OCI-LY3 (cell line): ENCODE measurements around the gene MGAT5B.
A peak's percentile ranks its signal among the peaks of the same experiment; 100 is the strongest.

Experiments used
- H2AFZ ChIP-seq: fragments of 200-600, 300-600 bp; shearing (Covaris generic); 2 replicates; pipeline ENCODE4 v1.6.0; 2014; ENCODE audit warnings: antibody characterized with exemption, low read depth, low read length
- H3K27ac ChIP-seq: fragments of 200-600, 300-600 bp; sonication (generic); 2 replicates; pipeline ENCODE4 v1.5.1; 2014; ENCODE audit warnings: mild to moderate bottlenecking, low read length, moderate library complexity, mixed read lengths
- H3K27me3 ChIP-seq: fragments of 200-600, 300-600 bp; sonication (generic); 2 replicates; pipeline ENCODE4 v1.6.1; 2014; ENCODE audit warnings: low read depth, low read length, mixed read lengths
- H3K36me3 ChIP-seq: fragments of 200-600, 300-600 bp; sonication (generic); replicated peaks from 2 replicates; pipeline ENCODE3; 2014; ENCODE audit warnings: low read depth, low read length, mixed read lengths
- H3K4me1 ChIP-seq: fragments of 300-600, 200-600 bp; sonication (generic); 2 replicates; pipeline ENCODE4 v1.6.1; 2014; ENCODE audit warnings: low read length, mixed read lengths
- H3K4me2 ChIP-seq: fragments of 200-600, 300-600 bp; sonication (generic); 2 replicates; pipeline ENCODE4 v1.6.1; 2014; ENCODE audit warnings: low read length, mixed read lengths
- H3K4me3 ChIP-seq: fragments of 300-600, 200-600 bp; sonication (generic); 2 replicates; pipeline ENCODE4 v1.5.1; 2014; ENCODE audit warnings: antibody characterized with exemption, mild to moderate bottlenecking, low read length, moderate library complexity
- H3K79me2 ChIP-seq: fragments of 300-600, 200-600 bp; shearing (Covaris generic); 2 replicates; pipeline ENCODE4 v1.6.1; 2014; ENCODE audit warnings: mild to moderate bottlenecking, low read length, mixed read lengths
- H3K9ac ChIP-seq: fragments of 300-600, 200-600 bp; shearing (Covaris generic); 2 replicates; pipeline ENCODE4 v1.6.0; 2014; ENCODE audit warnings: mild to moderate bottlenecking, low read length, moderate library complexity
- H3K9me3 ChIP-seq: fragments of 200-600, 300-600 bp; shearing (Covaris generic); 2 replicates; pipeline ENCODE4 v1.6.1; 2014; ENCODE audit warnings: low read length, mixed read lengths; ENCODE audit not compliant: insufficient read depth
- H4K20me1 ChIP-seq: fragments of 200-600, 300-600 bp; sonication (generic); 2 replicates; pipeline ENCODE4 v1.6.1; 2016; ENCODE audit warnings: low read length, mixed read lengths; ENCODE audit not compliant: insufficient read depth
- CTCF ChIP-seq: fragments of 200-600, 300-600 bp; sonication (generic); IDR thresholded peaks from 2 replicates; pipeline ENCODE4 v1.5.1; 2014; ENCODE audit warnings: antibody characterized with exemption, low read length, low read depth
- EZH2phosphoT487 ChIP-seq: fragments of 200-600 bp; shearing (Covaris generic); IDR thresholded peaks from 2 replicates; pipeline ENCODE4 v1.6.1; 2018; ENCODE audit warnings: antibody characterized with exemption, mixed run types, low read depth

Gene MGAT5B

DNA sequence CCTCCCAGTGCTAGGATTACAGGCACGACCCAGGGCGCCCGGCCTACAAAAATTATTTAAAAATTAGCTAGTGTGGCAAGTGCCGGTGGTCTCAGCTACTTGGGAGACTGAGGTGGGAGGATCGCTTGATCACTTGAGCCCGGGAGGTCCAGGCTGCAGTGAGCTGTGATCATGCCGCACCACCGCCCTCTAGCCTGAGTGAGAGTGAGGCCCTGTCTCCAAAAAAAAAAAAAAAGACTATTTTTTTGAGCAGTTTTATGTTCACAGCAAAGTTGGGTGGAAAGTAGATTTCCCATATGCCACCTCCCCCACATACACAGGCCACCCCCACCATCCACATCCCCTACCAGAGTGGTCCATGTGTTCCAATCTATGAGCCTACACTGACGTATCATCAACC lies 84.9 kb downstream of the MGAT5B start:
- no peak overlapping the region for H3K9ac ChIP-seq
- TF ChIP-seq CTCF (no peak), EZH2phosphoT487 (no peak)
- no peaks in the 10 kb centered on the region for H4K20me1 ChIP-seq
- H3K36me3 ChIP-seq = no peaks in the 10 kb centered on the region
- no peaks in the 10 kb centered on the region for H3K79me2 ChIP-seq
- H3K27ac ChIP-seq = no peak overlapping the region
- H2AFZ ChIP-seq = no peak overlapping the region
- H3K9me3 ChIP-seq = no peaks in the 10 kb centered on the region
- H3K4me1 ChIP-seq = peaks cover 16% of the 10 kb centered on the region
- H3K4me2 ChIP-seq = no peak overlapping the region
- no peak overlapping the region for H3K4me3 ChIP-seq
- H3K27me3 ChIP-seq = peaks cover 10% of the 10 kb centered on the region

- no peak for TF ChIP-seq EZH2phosphoT487
- no peak for TF ChIP-seq CTCF
- Histone ChIP-seq H3K4me1 (peaks cover 24% of the 10 kb centered on the region), H3K27ac (no peak overlapping the region), H4K20me1 (no peaks in the 10 kb centered on the region), H3K9me3 (no peaks in the 10 kb centered on the region), H3K36me3 (no peaks in the 10 kb centered on the region), H3K79me2 (no peaks in the 10 kb centered on the region), H3K4me2 (no peak overlapping the region), H3K27me3 (peaks cover 10% of the 10 kb centered on the region), H2AFZ (no peak overlapping the region), H3K4me3 (no peak overlapping the region), H3K9ac (no peak overlapping the region)
Measured at GRCh38 chr17:76953946-76954345, 85.7 kb downstream of the MGAT5B start.

- no peaks in the 10 kb centered on the region for H3K9me3 ChIP-seq
- peaks cover 10% of the 10 kb centered on the region for H3K27me3 ChIP-seq
- H4K20me1 ChIP-seq = no peaks in the 10 kb centered on the region
- TF ChIP-seq EZH2phosphoT487 (no peak), CTCF (no peak)
- H3K4me1 ChIP-seq = peaks cover 24% of the 10 kb centered on the region
- no peaks in the 10 kb centered on the region for H3K79me2 ChIP-seq
- H3K4me2 ChIP-seq = no peak overlapping the region
- no peak overlapping the region for H3K27ac ChIP-seq
- H3K9ac ChIP-seq = no peak overlapping the region
- H3K4me3 ChIP-seq = no peak overlapping the region
- no peak overlapping the region for H2AFZ ChIP-seq
- H3K36me3 ChIP-seq = no peaks in the 10 kb centered on the region
Measured at GRCh38 chr17:76955191-76955590, 87.0 kb downstream of the MGAT5B start.

GRCh38 chr17:76956846-76957540 lies 88.8 kb downstream of the MGAT5B start:
- Histone ChIP-seq H3K27me3 (peaks cover 10% of the 10 kb centered on the region), H3K4me1 (peaks cover 24% of the 10 kb centered on the region)

More at GRCh38 chr17:76956846-76957540, 88.8 kb downstream of the MGAT5B start:
- Histone ChIP-seq H4K20me1 (no peaks in the 10 kb centered on the region), H3K27ac (no peak overlapping the region), H2AFZ (no peak overlapping the region), H3K36me3 (no peaks in the 10 kb centered on the region), H3K9ac (no peak overlapping the region), H3K4me3 (peak overlapping the region; percentile 47; the same call in 1 of the 2 replicates), H3K9me3 (no peaks in the 10 kb centered on the region), H3K79me2 (no peaks in the 10 kb centered on the region), H3K4me2 (peak overlapping the region; percentile 63)
- TF ChIP-seq CTCF = no peak
- no peak for TF ChIP-seq EZH2phosphoT487
